HG03439 (cell line): ENCODE results near the gene VPS72.
"Not testable (repeated sequence)": the region's sequence is repeated elsewhere in the genome, so short reads cannot be mapped to it uniquely, and the experiment has no call there.

Experiments
- ATAC-seq: cut with Tn5 transposase; IDR thresholded peaks from one replicate; pipeline ENCODE4 v1.9.1; 2021; ENCODE audit warnings: mild to moderate bottlenecking, moderate library complexity; ENCODE audit not compliant: unreplicated experiment

Gene VPS72

GRCh38 chr1:151188667-151189066 is 1.3 kb downstream of the VPS72 start:
- not testable (repeated sequence) for ATAC-seq

GRCh38 chr1:151187205-151187604 is 2.8 kb downstream of the VPS72 start:
- no peak for ATAC-seq

- no peak for ATAC-seq
Measured at GRCh38 chr1:151184211-151184610, 5.8 kb downstream of the VPS72 start.

- no peak for ATAC-seq
Measured at GRCh38 chr1:151176514-151177045, 13.4 kb downstream of the VPS72 start.

- ATAC-seq = no peak
Measured at GRCh38 chr1:151175863-151176262, 14.1 kb downstream of the VPS72 start, which contains the start of gene TMOD4. TSS of gene TMOD4 (minus strand) at chr1:151175981. CDS start at chr1:151174875, 1,106 bp downstream.

- no peak for ATAC-seq
Measured at GRCh38 chr1:151175041-151175741, 14.8 kb downstream of the VPS72 start.

- ATAC-seq = no peak
Measured at GRCh38 chr1:151171190-151171589, 18.8 kb downstream of the VPS72 start.

GRCh38 chr1:151167116-151167515 is 22.9 kb downstream of the VPS72 start:
- no peak for ATAC-seq

- no peak for ATAC-seq
Measured at GRCh38 chr1:151166505-151166956, 23.5 kb downstream of the VPS72 start.

- peak; percentile 83 for ATAC-seq
Measured at GRCh38 chr1:151165738-151166504, 24.1 kb downstream of the VPS72 start, which contains the start of the genes LYSMD1 and SCNM1. TSS of gene LYSMD1 (minus strand) at chr1:151165902. CDS start at chr1:151165258, 644 bp downstream. TSS of gene SCNM1 (plus strand) at chr1:151166144. CDS start at chr1:151166153, 9 bp downstream.

GRCh38 chr1:151165281-151165737 is 24.7 kb downstream of the VPS72 start:
- ATAC-seq = no peak

GRCh38 chr1:151164732-151165280 is 25.2 kb downstream of the VPS72 start:
- ATAC-seq = no peak

- no peak for ATAC-seq
Measured at GRCh38 chr1:151159373-151159772, 30.6 kb downstream of the VPS72 start.

- no peak for ATAC-seq
Measured at GRCh38 chr1:151158751-151159251, 31.2 kb downstream of the VPS72 start.

- no peak for ATAC-seq
Measured at GRCh38 chr1:151158326-151158725, 31.7 kb downstream of the VPS72 start.

GRCh38 chr1:151157067-151157531 is 32.9 kb downstream of the VPS72 start:
- ATAC-seq = no peak

- no peak for ATAC-seq
Measured at GRCh38 chr1:151156515-151156819, 33.5 kb downstream of the VPS72 start, which contains the start of gene TNFAIP8L2. TSS of gene TNFAIP8L2 (plus strand) at chr1:151156649. CDS start at chr1:151158698, 2,049 bp downstream.

GRCh38 chr1:151147665-151148064 is 42.3 kb downstream of the VPS72 start:
- ATAC-seq = no peak

GRCh38 chr1:151147132-151147503 is 42.9 kb downstream of the VPS72 start:
- no peak for ATAC-seq

GRCh38 chr1:151146412-151147131 is 43.4 kb downstream of the VPS72 start, which contains the start of gene SEMA6C:
TSS of gene SEMA6C (minus strand) at chr1:151146631. CDS start at chr1:151142621, 4,010 bp downstream.
- peak; percentile 98 for ATAC-seq
